GM21447 (cell line): Measurements from ENCODE around the gene GNGT2.

Experiments used
- ATAC-seq: cut with Tn5 transposase; IDR thresholded peaks from one replicate; pipeline ENCODE4 v1.9.1; 2021; ENCODE audit not compliant: unreplicated experiment

Gene GNGT2

GRCh38 chr17:49210158-49211029 is at the start of gene GNGT2, which contains the start of gene ABI3:
Gene GNGT2, minus strand, starts transcription at chr17:49210574. Its CDS starts 3,152 bp downstream, at chr17:49207422.
Gene ABI3, plus strand, starts transcription at chr17:49210707. Its CDS starts 18 bp downstream, at chr17:49210725.
- peak; percentile 72 for ATAC-seq

- no peak for ATAC-seq
These were observed 49.3 kb upstream of the GNGT2 start for GRCh38 chr17:49259663-49260010.

- no peak for ATAC-seq
These were observed 48.0 kb upstream of the GNGT2 start for GRCh38 chr17:49258394-49258793.

- no peak for ATAC-seq
These were observed 44.8 kb upstream of the GNGT2 start for GRCh38 chr17:49255125-49255524.

GRCh38 chr17:49254066-49254465 is 43.7 kb upstream of the GNGT2 start:
- ATAC-seq = no peak

GRCh38 chr17:49252148-49252695 is 41.8 kb upstream of the GNGT2 start:
- no peak for ATAC-seq

- ATAC-seq = no peak
These were observed 39.6 kb upstream of the GNGT2 start for GRCh38 chr17:49249890-49250522.

GRCh38 chr17:49249292-49249794 is 39.0 kb upstream of the GNGT2 start:
- ATAC-seq = no peak

- ATAC-seq = no peak
These were observed 37.6 kb upstream of the GNGT2 start for GRCh38 chr17:49247944-49248343.

- no peak for ATAC-seq
These were observed 34.5 kb upstream of the GNGT2 start for GRCh38 chr17:49244839-49245238.

- ATAC-seq = no peak
These were observed 32.4 kb upstream of the GNGT2 start for GRCh38 chr17:49242813-49243212.

- ATAC-seq = no peak
These were observed 31.5 kb upstream of the GNGT2 start for GRCh38 chr17:49241692-49242397.

GRCh38 chr17:49241040-49241439 is 30.7 kb upstream of the GNGT2 start:
- no peak for ATAC-seq

GRCh38 chr17:49240619-49241018 is 30.2 kb upstream of the GNGT2 start:
- ATAC-seq = no peak

GRCh38 chr17:49239963-49240362 is 29.6 kb upstream of the GNGT2 start:
- ATAC-seq = no peak

GRCh38 chr17:49235896-49236295 is 25.5 kb upstream of the GNGT2 start:
- ATAC-seq = no peak

GRCh38 chr17:49234509-49235080 is 24.2 kb upstream of the GNGT2 start:
- ATAC-seq = no peak

GRCh38 chr17:49231563-49231894 is 21.2 kb upstream of the GNGT2 start:
- no peak for ATAC-seq

GRCh38 chr17:49230636-49231562 is 20.5 kb upstream of the GNGT2 start, which contains the start of gene PHOSPHO1:
Gene PHOSPHO1, minus strand, starts transcription at chr17:49230787. Its CDS starts 4,096 bp downstream, at chr17:49226691.
- ATAC-seq = peak; percentile 87
